ENCODE data around the gene SUPV3L1.

SUPV3L1 gene

GRCh38 chr10:69213591-69214311, 33.7 kb downstream of the SUPV3L1 start:
- DNase-seq (ENCODE audit: extremely low read depth, low read depth): no peak
- TF ChIP-seq CTCF (IDR thresholded peaks at IDR 0.05; ENCODE audit: low read depth, low read length): no peak

DNA sequence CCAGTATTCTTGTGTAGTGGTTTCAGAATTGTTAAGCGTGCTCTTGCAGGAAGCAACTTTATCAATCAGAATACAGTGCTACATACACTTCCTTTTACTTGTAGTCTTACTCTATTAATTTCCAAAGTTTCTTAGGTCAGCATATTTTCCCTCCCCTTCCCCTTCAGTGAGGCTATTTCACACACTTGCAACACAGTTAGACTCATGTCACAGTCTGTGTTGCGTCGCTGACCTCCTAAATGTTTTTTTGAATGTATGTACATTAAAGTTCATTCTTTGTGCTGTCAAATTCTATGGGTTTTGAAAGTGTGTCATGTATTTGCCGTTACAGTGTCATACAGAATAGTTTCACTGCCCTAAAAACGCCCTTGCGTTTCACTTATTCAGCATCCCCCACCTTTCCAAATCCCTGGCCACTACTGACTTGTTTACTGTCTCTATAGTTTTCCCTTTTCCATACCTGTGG, 34.7 kb downstream of the SUPV3L1 start:
- no peak for TF ChIP-seq CTCF (IDR thresholded peaks at IDR 0.05; ENCODE audit: low read depth, low read length)
- DNase-seq (ENCODE audit: extremely low read depth, low read depth): no peak

DNA sequence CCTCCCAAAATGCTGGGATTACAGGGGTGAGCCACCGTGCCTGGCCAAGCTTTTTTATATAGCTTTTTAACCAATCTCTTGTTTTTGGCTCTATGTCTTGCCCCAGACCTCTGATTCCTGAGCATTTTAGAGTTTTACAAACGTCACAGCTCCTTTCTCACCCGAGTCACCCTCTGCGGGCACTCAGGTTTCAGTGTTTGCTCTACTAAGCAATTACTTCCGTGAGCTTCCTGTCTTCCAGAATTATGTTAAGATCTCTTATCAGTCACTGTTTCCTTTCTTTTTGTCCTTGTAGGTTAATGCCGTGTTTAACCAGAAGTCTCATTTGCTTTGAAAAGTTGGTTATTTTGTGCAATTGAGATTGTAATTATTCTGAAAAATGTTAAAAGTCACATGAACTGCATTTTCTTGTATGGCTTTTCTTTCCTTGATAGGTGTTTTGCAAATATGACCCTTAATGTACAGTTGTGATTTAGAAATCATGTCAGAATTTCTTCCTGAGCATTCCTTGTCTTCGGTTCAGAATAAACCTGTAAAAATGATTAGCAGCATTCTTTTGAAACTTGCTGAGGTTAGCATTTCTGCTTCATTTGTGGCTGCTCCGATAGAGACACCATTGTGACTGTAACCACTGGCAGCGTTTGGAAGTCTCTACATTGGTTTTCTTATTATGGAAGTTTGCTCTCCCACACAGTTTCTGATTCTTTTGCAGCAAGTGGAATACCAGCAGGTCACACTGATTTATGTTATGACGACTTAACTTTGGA, 35.6 kb downstream of the SUPV3L1 start:
- no peak for DNase-seq (ENCODE audit: extremely low read depth, low read depth)
- TF ChIP-seq CTCF (IDR thresholded peaks at IDR 0.05; ENCODE audit: low read depth, low read length): no peak

- no peak for DNase-seq (ENCODE audit: extremely low read depth, low read depth)
- TF ChIP-seq CTCF (IDR thresholded peaks at IDR 0.05; ENCODE audit: low read depth, low read length): no peak
These were observed 36.6 kb downstream of the SUPV3L1 start for GRCh38 chr10:69216577-69217118.

DNA sequence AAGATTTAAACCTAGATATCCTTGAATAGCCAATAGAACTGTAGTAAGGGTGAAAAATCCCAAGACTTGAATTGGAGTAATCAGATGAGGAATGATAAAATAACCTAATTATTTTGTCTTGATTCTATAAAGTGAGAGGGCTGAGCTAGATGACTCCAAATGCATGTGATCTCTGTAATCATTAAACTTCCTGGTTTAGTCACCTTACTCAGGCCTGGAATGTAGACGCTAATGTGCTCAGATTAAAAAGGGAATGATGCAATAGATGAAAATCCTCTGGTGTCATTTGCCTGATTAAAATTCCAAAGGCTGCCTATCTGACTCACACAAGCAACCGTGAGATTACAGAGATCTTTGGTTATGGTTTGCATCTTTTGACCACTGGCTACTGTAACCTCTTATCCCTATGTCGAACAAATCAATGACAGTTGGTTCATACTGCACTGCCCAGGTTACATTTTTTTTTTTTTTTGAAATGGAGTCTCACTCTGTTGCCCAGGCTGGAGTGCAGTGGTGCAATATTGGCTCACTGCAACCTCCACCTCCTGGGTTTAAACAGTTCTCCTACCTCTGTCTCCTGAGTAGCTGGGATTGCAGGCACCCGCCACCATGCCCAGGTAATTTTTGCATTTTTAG, 37.2 kb downstream of the SUPV3L1 start:
- DNase-seq (ENCODE audit: extremely low read depth, low read depth): no peak
- no peak for TF ChIP-seq CTCF (IDR thresholded peaks at IDR 0.05; ENCODE audit: low read depth, low read length)

- no peak for DNase-seq (ENCODE audit: extremely low read depth, low read depth)
- no peak for TF ChIP-seq CTCF (IDR thresholded peaks at IDR 0.05; ENCODE audit: low read depth, low read length)
These were observed 38.8 kb downstream of the SUPV3L1 start for GRCh38 chr10:69218831-69219230.
